ENCODE results near the gene CHAF1A.
A peak's percentile ranks its signal among the peaks of the same experiment; 100 is the strongest.

DNA sequence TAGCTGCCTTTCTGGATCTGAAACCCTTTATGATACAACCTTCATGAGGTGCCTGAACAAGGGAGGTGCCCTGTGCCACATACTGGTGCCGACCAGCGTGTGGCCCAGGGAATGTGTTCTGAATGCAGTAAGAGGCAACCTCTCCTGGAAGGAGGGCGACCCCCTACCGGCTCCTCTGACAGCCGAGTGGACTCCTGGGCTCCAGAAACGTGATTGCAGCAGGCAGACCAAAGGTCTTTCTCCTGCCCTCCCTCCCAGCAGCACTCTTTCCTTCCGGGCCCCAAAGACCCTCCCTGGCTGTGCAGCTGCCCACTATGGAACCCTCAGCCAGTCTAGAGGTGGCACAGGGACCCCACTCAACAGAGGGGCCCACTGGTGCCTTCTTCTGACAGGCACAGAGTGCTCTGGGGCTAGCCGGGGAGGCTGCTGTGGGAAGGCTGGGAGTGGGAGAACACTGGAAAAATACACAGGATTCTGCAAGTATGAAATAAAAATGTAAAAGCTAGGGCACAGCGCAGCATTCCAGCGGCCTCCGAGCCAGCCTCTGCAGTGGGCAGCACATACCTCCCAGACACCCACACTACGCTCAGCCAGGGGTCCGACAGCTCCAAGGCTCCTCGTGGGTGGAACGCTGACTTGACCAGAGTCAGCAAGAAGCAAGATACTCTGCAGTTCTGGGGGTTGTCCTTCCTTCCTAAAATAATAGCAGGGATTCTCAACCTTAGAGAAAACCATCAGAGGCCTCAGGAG lies 17.0 kb upstream of the CHAF1A start:
- TF ChIP-seq, protein P1, sequence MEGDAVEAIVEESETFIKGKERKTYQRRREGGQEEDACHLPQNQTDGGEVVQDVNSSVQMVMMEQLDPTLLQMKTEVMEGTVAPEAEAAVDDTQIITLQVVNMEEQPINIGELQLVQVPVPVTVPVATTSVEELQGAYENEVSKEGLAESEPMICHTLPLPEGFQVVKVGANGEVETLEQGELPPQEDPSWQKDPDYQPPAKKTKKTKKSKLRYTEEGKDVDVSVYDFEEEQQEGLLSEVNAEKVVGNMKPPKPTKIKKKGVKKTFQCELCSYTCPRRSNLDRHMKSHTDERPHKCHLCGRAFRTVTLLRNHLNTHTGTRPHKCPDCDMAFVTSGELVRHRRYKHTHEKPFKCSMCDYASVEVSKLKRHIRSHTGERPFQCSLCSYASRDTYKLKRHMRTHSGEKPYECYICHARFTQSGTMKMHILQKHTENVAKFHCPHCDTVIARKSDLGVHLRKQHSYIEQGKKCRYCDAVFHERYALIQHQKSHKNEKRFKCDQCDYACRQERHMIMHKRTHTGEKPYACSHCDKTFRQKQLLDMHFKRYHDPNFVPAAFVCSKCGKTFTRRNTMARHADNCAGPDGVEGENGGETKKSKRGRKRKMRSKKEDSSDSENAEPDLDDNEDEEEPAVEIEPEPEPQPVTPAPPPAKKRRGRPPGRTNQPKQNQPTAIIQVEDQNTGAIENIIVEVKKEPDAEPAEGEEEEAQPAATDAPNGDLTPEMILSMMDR (IDR thresholded peaks at IDR 0.05): no peak
- TF ChIP-seq POLR2A (IDR thresholded peaks at IDR 0.05) (no peak), EP300 (IDR thresholded peaks at IDR 0.05) (peak in 1 of 2 donors; percentile 55)

All from tibial nerve (tissue), 4 donors.